ENCODE data around the gene SERPIND1.

- TF ChIP-seq CTCF (IDR thresholded peaks at IDR 0.05; ENCODE audit: insufficient read depth, low read depth, low read length) (no peak), EZH2 (IDR thresholded peaks at IDR 0.05; ENCODE audit: insufficient read depth, low read length) (no peak)
These were observed 12.1 kb downstream of the SERPIND1 start for GRCh38 chr22:20786048-20786447.
